Midbrain (tissue), 1 donor: ENCODE results near the gene ADAM12.
A peak's percentile ranks its signal among the peaks of the same experiment; 100 is the strongest.

Experiments used
- DNase-seq: peaks from one replicate; lab custom pipeline; 2025; lab: John Stamatoyannopoulos, UW

Gene ADAM12, protein sequence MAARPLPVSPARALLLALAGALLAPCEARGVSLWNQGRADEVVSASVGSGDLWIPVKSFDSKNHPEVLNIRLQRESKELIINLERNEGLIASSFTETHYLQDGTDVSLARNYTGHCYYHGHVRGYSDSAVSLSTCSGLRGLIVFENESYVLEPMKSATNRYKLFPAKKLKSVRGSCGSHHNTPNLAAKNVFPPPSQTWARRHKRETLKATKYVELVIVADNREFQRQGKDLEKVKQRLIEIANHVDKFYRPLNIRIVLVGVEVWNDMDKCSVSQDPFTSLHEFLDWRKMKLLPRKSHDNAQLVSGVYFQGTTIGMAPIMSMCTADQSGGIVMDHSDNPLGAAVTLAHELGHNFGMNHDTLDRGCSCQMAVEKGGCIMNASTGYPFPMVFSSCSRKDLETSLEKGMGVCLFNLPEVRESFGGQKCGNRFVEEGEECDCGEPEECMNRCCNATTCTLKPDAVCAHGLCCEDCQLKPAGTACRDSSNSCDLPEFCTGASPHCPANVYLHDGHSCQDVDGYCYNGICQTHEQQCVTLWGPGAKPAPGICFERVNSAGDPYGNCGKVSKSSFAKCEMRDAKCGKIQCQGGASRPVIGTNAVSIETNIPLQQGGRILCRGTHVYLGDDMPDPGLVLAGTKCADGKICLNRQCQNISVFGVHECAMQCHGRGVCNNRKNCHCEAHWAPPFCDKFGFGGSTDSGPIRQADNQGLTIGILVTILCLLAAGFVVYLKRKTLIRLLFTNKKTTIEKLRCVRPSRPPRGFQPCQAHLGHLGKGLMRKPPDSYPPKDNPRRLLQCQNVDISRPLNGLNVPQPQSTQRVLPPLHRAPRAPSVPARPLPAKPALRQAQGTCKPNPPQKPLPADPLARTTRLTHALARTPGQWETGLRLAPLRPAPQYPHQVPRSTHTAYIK

GRCh38 chr10:126387931-126388911, at the start of gene ADAM12:
Gene ADAM12 (minus strand): TSS chr10:126388477. CDS start chr10:126388145, 332 bp downstream.
- DNase-seq, result peak; percentile 53

- DNase-seq, result no peak
Observed at GRCh38 chr10:126437635-126438406, 49.5 kb upstream of the ADAM12 start.

GRCh38 chr10:126434235-126434634, 46.0 kb upstream of the ADAM12 start:
- no peak for DNase-seq

DNA sequence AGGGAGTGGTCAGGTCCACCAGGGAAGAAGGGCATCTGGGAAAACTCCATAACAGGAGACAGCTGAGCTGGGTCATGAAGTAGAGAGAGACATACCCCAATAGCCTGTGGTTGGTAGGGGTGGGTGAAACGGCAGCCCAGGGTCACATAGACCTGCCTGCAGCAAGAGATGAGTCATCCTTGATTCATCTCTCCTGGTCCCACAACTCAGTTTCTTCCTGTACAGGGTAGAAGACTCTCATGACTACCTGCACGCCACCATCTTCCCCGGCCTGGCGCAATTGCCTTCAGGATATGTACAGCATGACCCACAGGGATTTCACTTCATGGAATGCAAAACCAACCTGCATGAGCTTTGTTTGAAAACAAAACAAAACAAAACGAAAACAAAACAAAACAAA, 45.1 kb upstream of the ADAM12 start:
- DNase-seq, result no peak

DNA sequence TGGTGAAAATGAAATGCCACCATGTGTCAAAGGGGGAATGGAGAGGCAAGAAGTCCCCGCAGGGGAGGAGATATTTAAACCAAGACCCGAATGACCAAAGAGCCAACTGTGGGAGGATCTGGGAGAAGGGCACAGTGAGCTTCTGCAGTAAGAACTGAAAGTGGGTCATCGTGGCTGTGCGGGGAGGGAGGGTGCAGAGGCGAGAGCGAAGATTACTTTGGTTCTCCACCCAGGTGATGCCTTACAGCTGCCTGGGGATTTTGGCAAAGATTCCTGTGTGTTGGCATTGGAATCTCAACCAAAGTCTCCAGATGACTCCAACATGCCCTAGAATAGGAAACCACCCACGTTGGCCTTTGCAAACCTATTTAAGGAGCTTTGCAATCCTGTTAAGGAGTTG, 44.2 kb upstream of the ADAM12 start:
- DNase-seq, result no peak

GRCh38 chr10:126431816-126432215, 43.5 kb upstream of the ADAM12 start:
- no peak for DNase-seq

DNA sequence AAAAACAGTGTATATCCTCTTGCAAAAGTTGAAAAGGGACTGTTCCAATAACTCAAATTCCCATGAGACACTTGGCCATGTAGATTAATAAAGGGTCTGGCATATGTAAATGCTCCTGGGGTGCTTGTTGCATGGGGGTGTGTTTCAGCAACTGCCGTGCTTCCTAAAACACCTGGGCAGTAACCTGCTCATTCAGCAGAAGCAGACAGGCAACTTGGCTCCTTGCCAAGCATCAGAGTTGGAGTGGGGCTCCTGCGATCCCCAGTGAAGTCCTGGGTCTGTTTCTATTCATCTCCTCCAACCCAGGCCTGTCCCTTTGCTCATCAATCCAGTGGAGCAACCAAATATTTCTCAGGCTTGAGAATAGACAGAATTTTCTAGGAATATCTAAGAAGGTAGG, 42.2 kb upstream of the ADAM12 start:
- no peak for DNase-seq

DNA sequence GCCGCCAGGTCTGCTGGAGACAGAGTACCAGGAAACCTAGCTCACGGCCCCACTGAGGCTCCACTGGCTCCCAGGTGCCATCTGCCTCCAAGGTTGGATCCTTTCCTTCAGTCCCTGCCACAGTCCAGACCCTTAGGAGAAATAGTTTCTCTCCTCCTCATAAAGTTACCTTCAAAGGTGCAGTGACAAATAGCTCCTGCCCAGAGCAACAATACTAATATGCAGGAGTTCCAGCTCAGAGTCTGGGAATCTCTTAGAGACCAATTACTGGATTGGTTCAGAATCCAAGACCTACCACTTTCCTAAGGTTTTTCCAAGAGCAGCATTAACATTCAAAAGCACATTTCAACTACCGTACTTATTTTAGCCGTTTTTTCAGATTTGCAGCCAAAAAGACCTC, 41.0 kb upstream of the ADAM12 start:
- DNase-seq, result no peak

DNA sequence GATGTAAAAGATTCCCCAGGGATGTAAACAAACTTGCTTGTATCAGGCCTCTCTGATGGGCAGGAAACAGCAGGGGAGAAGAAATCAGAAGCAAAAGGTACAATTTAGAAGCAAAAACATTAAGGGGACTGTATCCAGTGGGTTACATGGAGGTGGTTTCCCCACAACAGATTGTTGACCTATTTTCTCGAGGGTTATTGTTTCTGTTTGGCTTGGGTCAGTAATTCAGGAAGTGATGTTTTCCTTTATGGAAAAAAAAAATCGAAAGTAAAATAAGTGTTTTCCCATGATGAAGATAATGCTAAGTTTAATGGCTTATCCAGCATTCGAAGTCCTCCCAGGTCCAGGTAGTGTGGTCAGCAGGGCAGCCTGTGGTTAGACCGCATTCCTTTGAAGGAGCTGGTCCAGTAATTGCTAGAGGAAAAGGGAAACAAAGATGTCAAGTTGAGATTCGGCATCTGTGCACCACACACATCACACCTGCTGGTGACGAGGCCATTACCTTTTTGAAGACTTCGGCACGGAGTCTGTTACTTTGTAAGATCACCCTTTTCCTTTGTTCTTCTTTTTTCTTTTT, 37.3 kb upstream of the ADAM12 start:
- DNase-seq, result no peak

DNA sequence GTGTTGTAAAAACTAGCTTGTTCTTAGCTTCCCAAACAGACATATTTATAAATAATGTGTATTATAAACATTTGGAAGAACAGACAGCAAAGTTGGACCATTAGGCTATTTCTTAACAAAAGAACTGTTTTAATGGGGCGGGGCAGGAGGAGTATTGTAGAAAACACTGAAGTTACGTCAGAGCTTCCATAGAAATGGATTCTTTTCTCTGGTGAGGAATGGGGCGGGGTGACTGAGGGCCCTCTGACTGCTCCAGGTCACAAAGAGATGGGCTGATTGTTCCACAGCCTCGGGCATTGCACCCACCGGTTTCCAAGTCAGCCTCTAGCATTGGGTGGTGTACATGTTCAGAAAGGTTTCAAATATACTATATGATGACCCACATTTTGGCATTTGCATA, 36.8 kb upstream of the ADAM12 start:
- no peak for DNase-seq

DNA sequence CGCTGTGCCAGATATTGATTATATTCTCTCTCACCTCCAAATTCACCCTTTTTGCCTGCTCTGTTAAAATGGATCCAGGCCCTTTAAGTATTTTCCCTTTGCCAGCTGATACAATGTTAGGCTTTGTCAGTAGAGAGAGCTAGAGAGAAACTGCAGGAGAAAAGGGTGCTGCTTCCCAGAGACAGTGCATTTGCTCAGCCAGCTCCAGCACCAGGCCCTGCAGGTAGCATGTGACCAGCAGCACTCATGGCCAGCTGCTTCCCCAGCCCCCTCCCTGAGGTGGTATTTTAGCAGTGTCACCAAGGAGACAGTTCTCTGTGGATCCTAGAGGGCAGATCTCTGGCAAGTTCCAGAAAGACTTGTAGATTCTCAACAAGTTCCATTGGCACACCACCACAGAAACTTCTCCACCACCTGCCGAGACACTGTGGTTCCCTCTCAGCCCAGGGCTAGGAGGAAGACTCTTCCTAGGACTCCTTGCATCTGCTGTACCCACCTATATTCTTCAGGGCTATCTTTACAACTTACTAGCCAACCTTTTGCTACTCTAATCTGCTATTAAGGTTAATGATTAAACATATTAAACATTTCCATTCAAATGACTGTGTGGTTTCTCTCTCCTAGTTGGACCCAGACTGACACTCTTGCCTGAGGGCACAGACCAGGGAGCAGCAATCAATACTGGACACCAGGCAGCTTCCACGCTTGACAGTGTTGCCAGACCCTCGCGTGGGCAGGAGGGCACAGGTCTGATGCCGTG, 35.6 kb upstream of the ADAM12 start:
- DNase-seq, result no peak

GRCh38 chr10:126422567-126422966, 34.3 kb upstream of the ADAM12 start:
- DNase-seq, result no peak

DNA sequence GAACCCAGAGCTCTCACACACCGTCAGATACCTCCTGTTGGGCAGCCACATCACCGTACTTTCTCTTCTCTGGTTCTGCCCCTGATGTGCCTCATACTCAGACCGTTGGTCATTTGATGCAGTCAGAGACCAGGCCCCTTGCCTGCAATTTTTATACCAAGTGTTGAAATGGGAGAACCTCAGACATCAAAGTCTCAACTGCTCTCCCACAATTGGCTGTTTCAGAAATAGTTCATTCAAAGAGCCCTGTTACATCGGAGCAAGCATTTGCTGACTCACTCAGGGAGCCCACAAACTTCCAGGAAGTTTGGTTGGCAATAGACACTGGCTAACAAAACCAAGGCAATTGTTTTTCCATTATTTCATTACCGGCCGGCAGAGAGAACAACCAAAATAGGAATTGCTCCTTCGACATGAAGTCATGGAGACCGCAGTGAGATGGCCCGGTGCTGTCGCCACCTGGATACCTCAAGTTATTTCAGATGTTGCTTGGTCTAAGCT, 33.5 kb upstream of the ADAM12 start:
- peak; percentile 30 for DNase-seq

DNA sequence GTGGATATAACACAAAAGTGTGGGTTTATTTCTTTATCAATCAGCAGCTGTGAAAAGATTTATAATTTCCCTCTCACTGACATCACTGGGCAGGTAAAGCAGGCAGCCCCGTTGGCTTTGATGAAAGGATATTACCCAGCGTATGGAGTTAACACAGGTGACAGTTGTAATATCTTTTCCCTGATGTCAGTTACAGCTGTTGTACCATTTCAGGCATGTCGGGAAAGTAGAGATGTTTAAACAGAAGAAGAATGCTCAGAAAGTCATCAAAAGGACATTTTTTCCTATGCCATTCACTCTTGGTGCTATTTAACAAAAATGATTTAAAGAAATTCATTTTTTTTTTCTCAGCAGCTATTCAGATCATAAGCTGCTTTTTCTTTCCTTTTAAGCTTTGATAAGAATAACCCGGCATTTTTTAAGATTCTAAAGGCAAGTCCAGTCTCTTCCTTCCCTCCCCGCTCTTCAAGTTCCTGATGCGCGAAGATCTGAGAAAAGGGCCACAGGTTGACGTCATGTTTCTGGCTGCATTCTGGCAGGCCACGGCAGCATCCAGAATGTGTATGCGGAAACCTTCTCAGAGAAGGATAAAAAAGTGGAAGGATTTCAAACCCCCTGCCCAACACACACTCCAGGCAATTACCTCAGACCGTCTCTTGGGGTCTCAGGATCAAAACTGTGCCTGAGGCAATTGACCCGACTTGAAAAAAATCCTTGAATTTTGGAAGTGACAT, 32.5 kb upstream of the ADAM12 start:
- no peak for DNase-seq

GRCh38 chr10:126417220-126417825, 29.0 kb upstream of the ADAM12 start:
- no peak for DNase-seq

GRCh38 chr10:126409821-126410220, 21.5 kb upstream of the ADAM12 start:
- DNase-seq, result no peak

GRCh38 chr10:126408953-126409641, 20.8 kb upstream of the ADAM12 start:
- DNase-seq, result no peak

DNA sequence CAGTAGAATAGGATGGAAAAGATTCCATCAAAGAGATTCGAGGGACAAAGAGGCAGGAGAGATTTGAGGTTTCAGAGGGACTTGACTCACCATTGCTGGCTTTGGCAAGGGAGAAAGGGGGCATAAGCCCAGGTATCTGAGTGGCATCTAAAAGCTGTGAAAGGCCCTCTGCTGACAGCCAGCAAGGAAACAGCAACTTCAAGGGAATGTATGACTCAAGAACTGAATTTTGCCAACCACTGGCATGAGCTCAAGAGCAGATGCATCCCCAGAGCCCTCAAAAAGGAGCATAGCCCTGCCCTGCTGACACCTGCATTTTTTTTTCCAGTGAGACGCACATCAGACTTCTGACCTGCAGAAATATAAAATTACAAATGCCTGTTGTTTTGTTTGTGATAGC, 19.6 kb upstream of the ADAM12 start:
- no peak for DNase-seq
